OCI-LY3 (cell line): ENCODE measurements around the gene ANXA11.

Experiments
- EZH2phosphoT487 ChIP-seq: fragments of 200-600 bp; shearing (Covaris generic); IDR thresholded peaks from 2 replicates; pipeline ENCODE4 v1.6.1; 2018; ENCODE audit warnings: antibody characterized with exemption, mixed run types, low read depth
- TF ChIP-seq, protein P1 (sequence below): fragments of 200-600, 300-600 bp; sonication (generic); IDR thresholded peaks from 2 replicates; pipeline ENCODE4 v1.5.1; 2014; ENCODE audit warnings: antibody characterized with exemption, low read length, low read depth

DNA sequence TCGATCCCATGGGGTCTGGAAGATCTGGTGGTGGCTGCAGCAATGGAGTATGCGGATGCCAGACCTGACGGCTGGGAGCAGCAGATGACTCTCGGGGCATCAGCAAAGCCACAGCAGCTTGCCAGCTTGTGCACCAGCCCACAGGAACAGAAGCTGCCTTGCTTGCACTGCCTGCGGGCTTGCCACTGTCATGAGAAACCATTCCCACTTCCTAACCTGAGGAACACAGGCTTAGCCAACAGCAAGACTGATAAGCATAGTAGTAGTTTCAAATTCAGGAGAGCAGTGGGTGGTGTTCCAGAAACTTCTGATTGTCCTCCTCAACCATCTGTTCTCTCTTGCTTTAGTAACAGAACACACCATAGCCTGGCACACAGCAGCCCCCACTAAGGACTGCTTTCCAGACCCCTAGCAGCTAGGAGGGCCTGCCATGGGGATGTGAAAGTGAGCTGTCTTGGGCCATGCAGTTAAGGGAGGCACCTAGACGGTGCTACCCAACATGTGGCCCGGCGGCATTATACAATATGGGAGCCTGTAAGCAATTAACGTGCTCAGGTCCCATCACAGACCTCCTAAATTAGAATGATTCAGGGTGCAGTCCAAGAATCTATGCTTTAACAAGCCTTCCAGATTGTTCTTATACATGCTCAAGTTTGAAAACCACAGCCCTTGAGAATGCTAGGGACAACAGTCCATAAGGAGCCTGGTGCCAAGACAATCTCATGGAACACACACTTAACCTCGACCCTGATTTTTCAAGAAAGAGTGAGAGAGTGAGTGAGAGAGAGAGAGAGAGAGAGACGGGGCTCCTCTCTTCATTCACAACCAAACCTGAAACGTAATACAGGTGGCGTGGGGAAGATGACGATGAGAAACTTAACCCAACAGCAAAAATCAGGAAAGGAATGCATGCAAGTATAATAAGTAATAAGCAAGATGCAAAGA is 7.1 kb downstream of the ANXA11 start:
- TF ChIP-seq, protein P1, sequence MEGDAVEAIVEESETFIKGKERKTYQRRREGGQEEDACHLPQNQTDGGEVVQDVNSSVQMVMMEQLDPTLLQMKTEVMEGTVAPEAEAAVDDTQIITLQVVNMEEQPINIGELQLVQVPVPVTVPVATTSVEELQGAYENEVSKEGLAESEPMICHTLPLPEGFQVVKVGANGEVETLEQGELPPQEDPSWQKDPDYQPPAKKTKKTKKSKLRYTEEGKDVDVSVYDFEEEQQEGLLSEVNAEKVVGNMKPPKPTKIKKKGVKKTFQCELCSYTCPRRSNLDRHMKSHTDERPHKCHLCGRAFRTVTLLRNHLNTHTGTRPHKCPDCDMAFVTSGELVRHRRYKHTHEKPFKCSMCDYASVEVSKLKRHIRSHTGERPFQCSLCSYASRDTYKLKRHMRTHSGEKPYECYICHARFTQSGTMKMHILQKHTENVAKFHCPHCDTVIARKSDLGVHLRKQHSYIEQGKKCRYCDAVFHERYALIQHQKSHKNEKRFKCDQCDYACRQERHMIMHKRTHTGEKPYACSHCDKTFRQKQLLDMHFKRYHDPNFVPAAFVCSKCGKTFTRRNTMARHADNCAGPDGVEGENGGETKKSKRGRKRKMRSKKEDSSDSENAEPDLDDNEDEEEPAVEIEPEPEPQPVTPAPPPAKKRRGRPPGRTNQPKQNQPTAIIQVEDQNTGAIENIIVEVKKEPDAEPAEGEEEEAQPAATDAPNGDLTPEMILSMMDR: no peak
- no peak for TF ChIP-seq EZH2phosphoT487
